Measurements from ENCODE around the gene MDM4. TPM values are rescaled to one million over a fixed set of nuclear protein-coding genes. Genes with fewer than 3 reads are reported as not detected.

The MDM4 gene
- total RNA-seq, 2 experiments from 2014 or later = 120 to 282 TPM

DNA sequence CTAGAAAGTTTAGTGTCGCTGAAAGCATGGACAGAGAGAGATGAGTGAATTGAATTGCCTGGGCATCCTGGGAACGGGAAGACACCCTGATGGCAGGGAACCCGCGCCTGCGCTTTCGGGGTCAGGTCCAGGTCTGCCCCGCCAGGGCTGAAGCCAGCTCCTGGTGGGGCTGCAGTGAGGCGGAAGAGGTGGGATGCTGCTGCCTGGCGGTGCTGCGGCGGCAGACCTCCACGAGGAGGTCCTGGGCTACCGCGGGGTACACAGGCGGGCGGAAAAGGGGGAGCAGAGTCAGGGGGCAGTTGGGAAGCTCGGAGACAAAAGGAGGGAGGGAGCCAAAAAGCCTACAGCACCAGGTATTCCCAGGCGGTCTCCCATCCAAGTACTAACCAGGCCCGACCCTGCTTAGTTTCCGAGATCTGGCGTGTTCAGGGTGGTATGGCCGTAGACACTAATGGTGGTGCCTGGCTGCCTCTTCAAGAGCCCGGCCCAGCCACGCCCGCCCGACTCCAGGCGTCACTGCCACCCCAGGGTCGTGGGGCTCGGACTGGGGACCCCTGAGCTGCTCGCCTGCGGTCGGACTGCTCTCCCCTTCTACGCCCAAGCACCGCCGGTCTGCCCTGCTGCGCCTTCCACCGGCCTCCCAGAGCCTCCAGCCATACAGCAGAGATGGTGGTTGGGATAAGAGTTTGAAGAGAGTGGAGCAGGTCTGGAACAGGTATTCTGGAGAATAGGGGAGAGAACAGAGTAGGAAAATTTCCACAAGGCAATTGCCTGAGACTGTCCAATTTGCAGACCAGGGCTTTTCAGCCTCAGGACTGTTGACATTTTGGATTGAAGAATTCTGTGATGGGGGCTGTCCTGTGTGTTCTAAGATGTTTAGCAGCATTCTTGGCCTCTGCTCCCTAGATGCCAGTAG is 46.1 kb downstream of the MDM4 start:
- POLR2A ChIA-PET = interaction anchor here (0.7 to 2.1 kb wide), 9 partner anchors 8 to 708 kb away, joined by 3 to 6 read pairs (median 3); no protein-coding TSS in a partner anchor
- no peak for TF ChIP-seq EZH2phosphoT487 (IDR thresholded peaks at IDR 0.05; ENCODE audit: borderline replicate concordance, low read depth, low read length)
- TF ChIP-seq CTCF (conservative IDR thresholded peaks at IDR 0.05; ENCODE audit: low read length) = no peak
- CTCF ChIA-PET (ENCODE audit: unreplicated experiment) = no interaction called here
- peaks cover 8% of the 10 kb centered on the region; the same call in 1 of the 2 replicates for H3K79me2 ChIP-seq (ENCODE audit: insufficient read depth, low read depth, low read length)
- BruUV-seq (replicated peaks) = no TSS peak
- DNase-seq (ENCODE audit: low spot score) = no peak
- no peaks in the 10 kb centered on the region for H4K20me1 ChIP-seq (ENCODE audit: insufficient read depth, low read length)
- H3K9me2 ChIP-seq (ENCODE audit: insufficient read depth, low read length) = no peaks in the 10 kb centered on the region
- H3K36me3 ChIP-seq (ENCODE audit: insufficient read depth, low read length) = peaks cover 66% of the 10 kb centered on the region
- H3K27ac ChIP-seq (ENCODE audit: low read depth, low read length, poor library complexity, severe bottlenecking) = peak overlapping the region; percentile 77
- no peak overlapping the region for H3K4me3 ChIP-seq (ENCODE audit: low read depth, low read length, poor library complexity, severe bottlenecking)
- intact Hi-C loops (cut with micrococcal nuclease; ENCODE audit: unreplicated experiment) = loop anchor here (10.0 kb wide), 2 partner anchors 118 to 148 kb away; partner anchors contain the start of gene PPP1R15B
- H3K9me3 ChIP-seq (ENCODE audit: low read length) = no peaks in the 10 kb centered on the region
- no peak overlapping the region for H3K4me2 ChIP-seq (ENCODE audit: low read length)
- peaks cover 75% of the 10 kb centered on the region for H3K4me1 ChIP-seq (ENCODE audit: insufficient read depth, low read length, poor library complexity, severe bottlenecking)
- H2AFZ ChIP-seq (ENCODE audit: low read length) = no peak overlapping the region

GRCh38 chr1:204563307-204563706 is 47.1 kb downstream of the MDM4 start:
- no peak for DNase-seq (ENCODE audit: low spot score)
- TF ChIP-seq EZH2phosphoT487 (IDR thresholded peaks at IDR 0.05; ENCODE audit: borderline replicate concordance, low read depth, low read length) (no peak), CTCF (conservative IDR thresholded peaks at IDR 0.05; ENCODE audit: low read length) (no peak)
- CTCF ChIA-PET (ENCODE audit: unreplicated experiment) = interaction anchor here (0.8 to 1.2 kb wide), 2 partner anchors 241 to 243 kb away, joined by 3 read pairs; no protein-coding TSS in a partner anchor

More at GRCh38 chr1:204563307-204563706, 47.1 kb downstream of the MDM4 start:
- no peaks in the 10 kb centered on the region for H3K9me3 ChIP-seq (ENCODE audit: low read length)
- no TSS peak for BruUV-seq (replicated peaks)
- H2AFZ ChIP-seq (ENCODE audit: low read length) = no peak overlapping the region
- POLR2A ChIA-PET = interaction anchor here (0.8 to 4.7 kb wide), 6 partner anchors 9 to 114 kb away, joined by 4 to 17 read pairs (median 6); partner anchors contain the start of gene MDM4
- H3K9me2 ChIP-seq (ENCODE audit: insufficient read depth, low read length) = no peaks in the 10 kb centered on the region
- H3K79me2 ChIP-seq (ENCODE audit: insufficient read depth, low read depth, low read length) = no peaks in the 10 kb centered on the region; the same call in 1 of the 2 replicates
- peaks cover 66% of the 10 kb centered on the region for H3K36me3 ChIP-seq (ENCODE audit: insufficient read depth, low read length)
- peak overlapping the region; percentile 77 for H3K27ac ChIP-seq (ENCODE audit: low read depth, low read length, poor library complexity, severe bottlenecking)
- H4K20me1 ChIP-seq (ENCODE audit: insufficient read depth, low read length) = no peaks in the 10 kb centered on the region
- intact Hi-C loops (cut with micrococcal nuclease; ENCODE audit: unreplicated experiment) = loop anchor here (10.0 kb wide), 2 partner anchors 119 to 149 kb away; partner anchors contain the start of gene PPP1R15B
- H3K4me3 ChIP-seq (ENCODE audit: low read depth, low read length, poor library complexity, severe bottlenecking) = no peak overlapping the region
- H3K4me2 ChIP-seq (ENCODE audit: low read length) = peak overlapping the region; percentile 25
- peaks cover 66% of the 10 kb centered on the region for H3K4me1 ChIP-seq (ENCODE audit: insufficient read depth, low read length, poor library complexity, severe bottlenecking)

All from OCI-LY7 (cell line).